Measurements from ENCODE around the gene ARHGEF25.
A peak's percentile ranks its signal among the peaks of the same experiment; 100 is the strongest.
"Not testable (repeated sequence)": the region's sequence is repeated elsewhere in the genome, so short reads cannot be mapped to it uniquely, and the experiment has no call there.

The ARHGEF25 gene

GRCh38 chr12:57632958-57633840 lies 22.0 kb downstream of the ARHGEF25 start, which contains the start of gene B4GALNT1:
B4GALNT1 (minus strand) TSS chr12:57633201; CDS start chr12:57632132, 1,069 bp downstream.
- peak; percentile 28 to 42 for DNase-seq (ENCODE audit: low read depth in 1 of 2, low spot score in 1 of 2)

- not testable (repeated sequence) for DNase-seq (ENCODE audit: low read depth in 1 of 2, low spot score in 1 of 2)
These were observed 25.5 kb downstream of the ARHGEF25 start for GRCh38 chr12:57636731-57637130.

- DNase-seq (ENCODE audit: low read depth in 1 of 2, low spot score in 1 of 2): no peak
These were observed 26.1 kb downstream of the ARHGEF25 start for GRCh38 chr12:57637364-57637763.

DNA sequence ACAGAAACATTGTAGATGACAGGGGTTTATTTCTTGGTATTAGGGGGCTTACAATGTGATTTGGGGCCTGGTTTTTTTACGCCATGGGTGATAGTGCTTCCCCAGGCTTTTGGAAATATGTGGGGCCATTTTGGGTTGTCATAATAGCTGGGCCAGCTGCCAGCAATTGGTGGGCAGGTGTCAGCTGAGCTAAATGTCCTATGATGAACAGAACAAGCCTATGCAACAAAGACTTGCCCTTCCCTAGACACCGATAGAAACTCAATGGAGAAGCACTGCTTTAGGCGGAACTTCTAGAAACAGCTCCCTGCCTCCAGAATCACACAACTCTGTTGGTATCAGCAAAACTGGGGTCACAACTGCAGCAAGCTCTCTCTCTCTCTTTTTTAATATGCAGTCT lies 26.9 kb downstream of the ARHGEF25 start:
- no peak for DNase-seq (ENCODE audit: low read depth in 1 of 2, low spot score in 1 of 2)

- DNase-seq (ENCODE audit: low read depth in 1 of 2, low spot score in 1 of 2): no peak
These were observed 29.2 kb downstream of the ARHGEF25 start for GRCh38 chr12:57640175-57641042.

- DNase-seq (ENCODE audit: low read depth in 1 of 2, low spot score in 1 of 2): no peak
These were observed 30.6 kb downstream of the ARHGEF25 start for GRCh38 chr12:57641699-57642442.

DNA sequence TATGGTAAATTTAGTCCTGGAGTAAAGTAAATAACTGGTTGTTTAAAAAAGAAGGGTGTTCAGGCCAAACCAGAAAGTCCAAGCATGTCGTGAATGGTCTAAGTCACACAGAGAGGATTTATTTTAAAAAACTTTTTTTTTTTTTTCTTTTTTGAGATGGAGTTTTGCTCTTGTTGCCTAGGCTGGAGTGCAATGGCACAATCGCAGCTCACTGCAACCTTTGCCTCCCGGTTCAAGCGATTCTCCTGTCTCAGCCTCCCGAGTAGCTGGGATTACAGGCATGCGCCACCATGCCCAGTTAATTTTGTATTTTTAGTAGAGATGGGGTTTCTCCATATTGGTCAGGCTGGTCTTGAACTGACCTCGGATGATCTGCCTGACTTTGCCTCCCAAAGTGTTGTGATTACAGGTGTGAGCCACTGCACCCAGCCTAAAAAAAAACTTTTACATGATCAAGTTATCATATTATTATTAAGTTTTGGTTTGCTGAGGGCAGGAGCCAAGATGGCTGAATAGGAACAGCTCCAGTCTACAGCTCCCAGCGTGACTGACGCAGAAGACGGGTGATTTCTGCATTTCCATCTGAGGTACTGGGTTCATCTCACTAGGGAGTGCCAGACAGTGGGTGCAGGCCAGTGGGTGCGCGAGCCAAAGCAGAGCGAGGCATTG lies 34.9 kb downstream of the ARHGEF25 start:
- DNase-seq (ENCODE audit: low read depth in 1 of 2, low spot score in 1 of 2): not testable (repeated sequence)

DNA sequence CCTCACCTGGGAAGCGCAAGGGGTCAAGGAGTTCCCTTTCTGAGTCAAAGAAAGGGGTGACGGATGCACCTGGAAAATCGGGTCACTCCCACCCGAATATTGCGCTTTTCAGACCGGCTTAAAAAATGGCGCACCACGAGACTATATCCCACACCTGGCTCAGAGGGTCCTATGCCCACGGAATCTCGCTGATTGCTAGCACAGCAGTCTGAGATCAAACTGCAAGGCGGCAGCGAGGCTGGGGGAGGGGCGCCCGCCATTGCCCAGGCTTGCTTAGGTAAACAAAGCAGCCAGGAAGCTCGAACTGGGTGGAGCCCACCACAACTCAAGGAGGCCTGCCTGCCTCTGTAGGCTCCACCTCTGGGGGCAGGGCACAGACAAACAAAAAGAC lies 35.4 kb downstream of the ARHGEF25 start:
- DNase-seq (ENCODE audit: low read depth in 1 of 2, low spot score in 1 of 2): not testable (repeated sequence)

GRCh38 chr12:57654042-57654441 lies 42.8 kb downstream of the ARHGEF25 start:
- no peak for DNase-seq (ENCODE audit: low read depth in 1 of 2, low spot score in 1 of 2)

DNA sequence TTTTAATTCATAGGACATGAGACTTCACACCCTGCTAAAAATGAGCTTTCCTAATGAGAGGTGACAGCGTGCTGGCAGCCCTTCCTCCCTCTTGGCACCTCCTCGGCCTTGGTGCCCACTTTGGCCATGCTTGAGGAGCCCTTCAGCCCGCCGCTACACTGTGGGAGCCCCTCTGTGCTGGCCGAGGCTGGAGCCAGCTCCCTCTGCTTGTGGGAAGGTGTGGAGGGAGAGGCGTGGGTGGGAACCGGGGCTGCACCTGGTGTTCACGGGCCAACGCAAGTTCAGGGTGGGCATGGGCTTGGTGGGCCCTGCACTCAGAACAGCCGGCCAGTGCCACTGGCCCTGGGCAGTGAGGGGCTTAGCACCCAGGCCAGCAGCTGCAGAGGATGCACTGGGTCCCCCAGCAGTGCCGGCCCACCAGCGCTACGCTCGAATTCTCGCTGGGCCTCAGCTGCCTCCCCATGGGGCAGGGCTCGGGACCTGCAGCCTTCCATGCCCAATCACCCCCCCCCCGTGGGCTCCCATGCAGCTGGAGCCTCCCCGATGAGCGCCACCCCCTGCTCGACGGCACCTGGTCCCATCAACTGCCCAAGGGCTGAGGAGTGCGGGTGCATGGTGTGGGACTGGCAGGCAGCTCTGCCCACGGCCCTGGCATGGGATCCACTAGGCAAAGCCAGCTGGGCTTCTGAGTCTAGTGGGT lies 44.5 kb downstream of the ARHGEF25 start:
- no peak for DNase-seq (ENCODE audit: low read depth in 1 of 2, low spot score in 1 of 2)

DNA sequence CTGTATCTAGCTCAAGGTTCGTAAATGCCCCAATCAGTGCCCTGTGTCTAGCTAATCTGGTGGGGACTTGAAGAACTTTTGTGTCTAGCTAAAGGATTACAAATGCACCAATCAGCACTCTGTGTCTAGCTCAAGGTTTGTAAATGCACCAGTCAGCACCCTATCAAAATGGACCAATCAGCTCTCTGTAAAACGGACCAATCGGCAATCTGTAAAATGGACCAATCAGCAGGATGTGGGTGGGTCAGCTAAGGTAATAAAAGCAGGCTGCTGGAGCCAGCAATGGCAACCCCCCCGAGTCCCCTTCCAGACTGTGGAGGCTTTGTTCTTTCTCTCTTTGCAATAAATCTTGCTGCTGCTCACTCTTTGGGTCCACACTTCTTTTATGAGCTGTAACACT lies 45.2 kb downstream of the ARHGEF25 start:
- not testable (repeated sequence) for DNase-seq (ENCODE audit: low read depth in 1 of 2, low spot score in 1 of 2)

GRCh38 chr12:57657744-57658143 lies 46.5 kb downstream of the ARHGEF25 start:
- no peak for DNase-seq (ENCODE audit: low read depth in 1 of 2, low spot score in 1 of 2)

DNA sequence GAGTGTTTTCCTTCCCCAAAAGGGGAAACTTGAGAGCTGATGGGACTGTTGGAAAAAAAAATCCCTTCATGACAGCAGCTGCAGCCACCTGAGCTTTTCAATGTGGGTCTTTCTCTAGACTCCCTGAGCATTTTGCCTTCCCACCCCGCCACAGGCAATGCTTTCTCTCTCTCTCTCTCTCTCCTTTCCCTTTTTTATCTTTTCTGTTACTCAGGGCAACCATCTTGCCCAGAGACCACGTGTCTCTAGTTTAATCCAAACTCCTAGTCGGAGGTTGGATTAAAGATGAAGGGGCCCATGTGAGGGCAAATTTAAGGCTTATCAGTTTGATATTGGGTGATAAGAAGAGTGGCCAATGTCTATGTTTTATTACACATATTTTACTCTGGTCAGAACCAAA lies 47.7 kb downstream of the ARHGEF25 start:
- no peak for DNase-seq (ENCODE audit: low read depth in 1 of 2, low spot score in 1 of 2)

DNA sequence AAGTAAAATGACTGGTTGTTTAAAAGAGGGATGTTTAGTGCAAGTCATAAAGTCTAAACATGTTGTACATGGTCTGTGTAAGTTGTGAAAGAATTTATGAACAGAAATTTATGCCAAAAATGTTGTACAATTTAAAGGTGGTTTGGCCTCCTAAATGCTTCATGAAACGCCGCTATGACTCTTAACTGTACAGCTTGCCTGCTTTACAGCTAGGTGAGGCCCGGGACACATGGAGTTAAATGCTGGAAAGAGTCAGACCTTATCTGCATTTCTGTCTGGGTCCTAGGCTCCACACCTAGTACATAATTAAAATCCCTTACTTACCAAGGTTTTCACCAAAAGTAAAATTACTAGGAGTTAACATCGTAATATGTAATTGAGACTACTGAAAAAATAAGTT lies 50.1 kb downstream of the ARHGEF25 start:
- DNase-seq (ENCODE audit: low read depth in 1 of 2, low spot score in 1 of 2): no peak

DNA sequence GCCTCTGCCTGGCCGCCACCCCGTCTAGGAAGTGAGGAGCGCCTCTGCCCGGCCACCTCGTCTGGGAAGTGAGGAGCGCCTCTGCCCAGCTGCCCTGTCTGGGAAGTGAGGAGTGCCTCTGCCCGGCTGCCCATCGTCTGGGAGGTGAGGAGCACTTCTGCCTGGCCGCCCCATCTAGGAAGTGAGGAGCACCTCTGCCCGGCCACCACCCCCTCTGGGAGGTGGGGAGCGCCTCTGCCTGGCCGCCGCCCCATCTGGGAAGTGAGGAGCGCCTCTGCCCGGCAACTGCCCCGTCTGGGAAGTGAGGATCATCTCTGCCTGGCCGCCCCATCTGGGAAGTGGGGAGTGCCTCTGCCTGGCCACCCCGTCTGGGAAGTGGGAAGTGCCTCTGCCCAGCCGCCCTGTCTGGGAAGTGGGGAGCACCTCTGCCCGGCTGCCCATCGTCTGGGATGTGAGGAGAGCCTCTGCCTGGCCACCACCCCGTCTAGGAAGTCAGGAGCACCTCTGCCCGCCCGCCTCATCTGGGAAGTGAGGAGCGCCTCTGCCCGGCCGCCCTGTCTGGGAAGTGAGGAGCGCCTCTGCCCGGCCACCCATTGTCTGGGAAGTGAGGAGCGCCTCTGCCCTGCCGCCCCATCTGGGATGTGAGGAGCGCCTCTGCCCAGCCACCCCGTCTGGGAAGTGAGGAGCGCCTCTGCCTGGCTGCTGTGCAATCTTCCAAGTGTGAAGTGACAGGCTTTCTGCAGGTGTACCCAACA lies 54.0 kb downstream of the ARHGEF25 start:
- DNase-seq (ENCODE audit: low read depth in 1 of 2, low spot score in 1 of 2): not testable (repeated sequence)
